Urinary bladder (tissue), 4 donors: ENCODE data around the gene RABGAP1. TPM values are rescaled to one million over a fixed set of nuclear protein-coding genes. Genes with fewer than 3 reads are reported as not detected.

Experiments used
- DNase-seq: peaks from one replicate; pipeline ENCODE4 v3.0.0-alpha.2; 2015; ENCODE audit errors: extremely low spot score
- H3K27ac ChIP-seq: one replicate; pipeline ENCODE4 v1.5.1; 2013; ENCODE audit warnings: low read depth, mild to moderate bottlenecking, moderate library complexity
- H3K36me3 ChIP-seq: one replicate; pipeline ENCODE4 v1.6.1; 2013; ENCODE audit warnings: mild to moderate bottlenecking, moderate library complexity; ENCODE audit not compliant: insufficient read depth
- H3K4me1 ChIP-seq: one replicate; pipeline ENCODE4 v1.6.1; 2013; ENCODE audit warnings: mild to moderate bottlenecking, moderate library complexity; ENCODE audit not compliant: insufficient read depth
- H3K4me3 ChIP-seq: one replicate; pipeline ENCODE4 v1.5.1; 2013; ENCODE audit warnings: low read depth, low read length
- WGBS: extraction: QIAGEN DNeasy Blood & Tissue Kit; methylation state at CpG from one replicate; pipeline ENCODE4 v1.1.7; 2013; 5-methylcytosine and 5-hydroxymethylcytosine counted together
- polyA plus RNA-seq: library from polyadenylated mRNA; stranded (reverse); fragments of 200-250 nt; gene quantifications from one replicate; pipeline ENCODE4 v1.2.3, GENCODE V29; 2013
- total RNA-seq: library from RNA; depleted of rRNA; stranded (reverse); fragments of >200 nt; gene quantifications from one replicate; pipeline ENCODE4 v1.2.3, GENCODE V29; 2014
- donor health status: healthy with polysubstance abuse.
- donor health status: healthy.

RABGAP1 gene
- total and polyA plus RNA-seq, 2 donors, result 46.2 to 134 TPM

GRCh38 chr9:123058834-123059233 is 118.0 kb downstream of the RABGAP1 start:
- H3K27ac ChIP-seq, result no peak overlapping the region
- 72% methylated on average over 1 of the region's 1 CpG for WGBS

GRCh38 chr9:123059472-123060220 is 118.8 kb downstream of the RABGAP1 start:
- no peak for DNase-seq
- no peaks in the 10 kb centered on the region for H3K4me1 ChIP-seq
- WGBS, result 99% methylated on average over 9 of the region's 9 CpGs
- H3K4me3 ChIP-seq, result no peak overlapping the region
- no peak overlapping the region for H3K27ac ChIP-seq
- no peaks in the 10 kb centered on the region for H3K36me3 ChIP-seq

More at GRCh38 chr9:123058834-123059233, 118.0 kb downstream of the RABGAP1 start:
- no peaks in the 10 kb centered on the region for H3K4me1 ChIP-seq
- no peaks in the 10 kb centered on the region for H3K36me3 ChIP-seq
- no peak overlapping the region for H3K4me3 ChIP-seq
- no peak for DNase-seq

GRCh38 chr9:123061216-123061615 is 120.4 kb downstream of the RABGAP1 start:
- WGBS, result 97% methylated on average over 7 of the region's 7 CpGs
- H3K27ac ChIP-seq, result no peak overlapping the region

GRCh38 chr9:123062351-123063176 is 121.7 kb downstream of the RABGAP1 start:
- WGBS, result 82% methylated on average over 7 of the region's 7 CpGs
- no peaks in the 10 kb centered on the region for H3K36me3 ChIP-seq
- H3K4me1 ChIP-seq, result no peaks in the 10 kb centered on the region
- H3K27ac ChIP-seq, result no peak overlapping the region
- H3K4me3 ChIP-seq, result no peak overlapping the region
- no peak for DNase-seq

More at GRCh38 chr9:123061216-123061615, 120.4 kb downstream of the RABGAP1 start:
- Histone ChIP-seq H3K36me3 (no peaks in the 10 kb centered on the region), H3K4me1 (no peaks in the 10 kb centered on the region), H3K4me3 (no peak overlapping the region)
- DNase-seq, result no peak

- H3K4me1 ChIP-seq, result no peaks in the 10 kb centered on the region
- H3K4me3 ChIP-seq, result no peak overlapping the region
- H3K27ac ChIP-seq, result no peak overlapping the region
These were observed 122.4 kb downstream of the RABGAP1 start for GRCh38 chr9:123063177-123063598.

GRCh38 chr9:123063896-123064295 is 123.1 kb downstream of the RABGAP1 start:
- Histone ChIP-seq H3K27ac (no peak overlapping the region), H3K36me3 (no peaks in the 10 kb centered on the region), H3K4me1 (no peaks in the 10 kb centered on the region), H3K4me3 (no peak overlapping the region)
- DNase-seq, result no peak
- 96% methylated on average over 11 of the region's 11 CpGs for WGBS

More at GRCh38 chr9:123063177-123063598, 122.4 kb downstream of the RABGAP1 start:
- DNase-seq, result no peak
- H3K36me3 ChIP-seq, result no peaks in the 10 kb centered on the region
- WGBS, result 31% methylated on average over 2 of the region's 2 CpGs

GRCh38 chr9:123064716-123065115 is 123.9 kb downstream of the RABGAP1 start:
- peaks cover 2% of the 10 kb centered on the region for H3K36me3 ChIP-seq

GRCh38 chr9:123065196-123065595 is 124.4 kb downstream of the RABGAP1 start:
- Histone ChIP-seq H3K27ac (no peak overlapping the region), H3K4me1 (no peaks in the 10 kb centered on the region), H3K4me3 (no peak overlapping the region), H3K36me3 (peaks cover 2% of the 10 kb centered on the region)
- WGBS, result 91% methylated on average over 2 of the region's 2 CpGs
- DNase-seq, result no peak

More at GRCh38 chr9:123064716-123065115, 123.9 kb downstream of the RABGAP1 start:
- no peak for DNase-seq
- WGBS, result 91% methylated on average over 2 of the region's 2 CpGs
- Histone ChIP-seq H3K4me3 (no peak overlapping the region), H3K4me1 (no peaks in the 10 kb centered on the region), H3K27ac (no peak overlapping the region)

GRCh38 chr9:123067136-123067535 is 126.3 kb downstream of the RABGAP1 start:
- WGBS, result 68% methylated on average over 1 of the region's 1 CpG
- H3K4me1 ChIP-seq, result no peaks in the 10 kb centered on the region
- no peak overlapping the region for H3K27ac ChIP-seq
- peaks cover 2% of the 10 kb centered on the region for H3K36me3 ChIP-seq
- DNase-seq, result no peak
- H3K4me3 ChIP-seq, result no peak overlapping the region

GRCh38 chr9:123069010-123069481 is 128.2 kb downstream of the RABGAP1 start:
- WGBS, result 28% methylated on average over 3 of the region's 3 CpGs
- Histone ChIP-seq H3K4me3 (no peak overlapping the region), H3K36me3 (peaks cover 6% of the 10 kb centered on the region), H3K4me1 (no peaks in the 10 kb centered on the region), H3K27ac (no peak overlapping the region)
- no peak for DNase-seq

GRCh38 chr9:123070198-123070597 is 129.4 kb downstream of the RABGAP1 start:
- Histone ChIP-seq H3K36me3 (peaks cover 6% of the 10 kb centered on the region), H3K4me3 (no peak overlapping the region), H3K27ac (no peak overlapping the region), H3K4me1 (no peaks in the 10 kb centered on the region)
- no peak for DNase-seq

- DNase-seq, result no peak
- Histone ChIP-seq H3K4me1 (no peaks in the 10 kb centered on the region), H3K27ac (no peak overlapping the region), H3K36me3 (peaks cover 9% of the 10 kb centered on the region), H3K4me3 (no peak overlapping the region)
- 97% methylated on average over 2 of the region's 2 CpGs for WGBS
These were observed 131.7 kb downstream of the RABGAP1 start for GRCh38 chr9:123072407-123072995.

GRCh38 chr9:123073441-123073840 is 132.6 kb downstream of the RABGAP1 start:
- no peak overlapping the region for H3K4me3 ChIP-seq
- 74% methylated on average over 5 of the region's 5 CpGs for WGBS

More at GRCh38 chr9:123073441-123073840, 132.6 kb downstream of the RABGAP1 start:
- Histone ChIP-seq H3K36me3 (peaks cover 9% of the 10 kb centered on the region), H3K4me1 (no peaks in the 10 kb centered on the region), H3K27ac (no peak overlapping the region)
- no peak for DNase-seq
